CD14-positive monocyte (primary cell): Measurements from ENCODE around the gene DIS3L2. TPM values are rescaled to one million over a fixed set of nuclear protein-coding genes. Genes with fewer than 3 reads are reported as not detected.
"Not testable (repeated sequence)": the region's sequence is repeated elsewhere in the genome, so short reads cannot be mapped to it uniquely, and the experiment has no call there.

Experiments
- DNase-seq, 3 donors: peaks; one replicate each; pipeline ENCODE4 v3.0.0-alpha.2; 2011 to 2022
- H2AFZ ChIP-seq: 2 replicates; pipeline ENCODE4 v1.6.0; 2012; ENCODE audit warnings: mild to moderate bottlenecking, low read depth, low read length, inconsistent platforms; ENCODE audit not compliant: insufficient read depth, poor library complexity, severe bottlenecking
- H3K27ac ChIP-seq, 2 donors: 1 replicate in 1 of 2; 2 replicates in 1 of 2; pipeline ENCODE4 v1.5.1; 2012 to 2013; ENCODE audit warnings: low read length in 2 of 2, control low read depth in 1 of 2, inconsistent platforms in 1 of 2, low read depth in 1 of 2, mild to moderate bottlenecking in 1 of 2
- H3K27me3 ChIP-seq, 2 donors: one replicate each; pipeline versions ENCODE4 v1.6.0 to v1.6.1; 2011 to 2013; ENCODE audit warnings: low read length in 2 of 2; ENCODE audit not compliant: control insufficient read depth in 2 of 2, insufficient read depth in 2 of 2
- H3K36me3 ChIP-seq, 2 donors: replicated peaks in 1 of 2; 1 replicate in 1 of 2; 2 replicates in 1 of 2; pipeline versions ENCODE4 v1.5.1 to v1.6.1; 2012 to 2013; ENCODE audit warnings: low read length in 2 of 2, control low read depth in 1 of 2, inconsistent platforms in 1 of 2, mild to moderate bottlenecking in 1 of 2; ENCODE audit not compliant: insufficient read depth in 2 of 2, control insufficient read depth in 1 of 2
- H3K4me1 ChIP-seq, 2 donors: 1 replicate in 1 of 2; 2 replicates in 1 of 2; pipeline versions ENCODE4 v1.5.1 to v1.6.1; 2012 to 2013; ENCODE audit warnings: low read length in 2 of 2, control low read depth in 1 of 2, inconsistent platforms in 1 of 2, mild to moderate bottlenecking in 1 of 2, moderate library complexity in 1 of 2; ENCODE audit not compliant: insufficient read depth in 2 of 2, control insufficient read depth in 1 of 2
- H3K4me2 ChIP-seq: replicated peaks from 2 replicates; pipeline ENCODE3; 2012; ENCODE audit warnings: low read length, moderate library complexity, mild to moderate bottlenecking; ENCODE audit not compliant: poor library complexity, severe bottlenecking; ENCODE audit errors: extremely low read depth
- H3K4me3 ChIP-seq, 3 experiments: fragments of 200-600 bp in 1 of 3; sonication (generic) in 1 of 3; replicated peaks in 1 of 3; 1 replicate in 2 of 3; 2 replicates in 1 of 3; pipeline ENCODE4 v1.5.1; 2011 to 2013; ENCODE audit warnings: low read length in 3 of 3, mild to moderate bottlenecking in 3 of 3, control low read depth in 2 of 3, low read depth in 2 of 3, inconsistent platforms in 1 of 3, moderate library complexity in 1 of 3
- H3K79me2 ChIP-seq: 2 replicates; pipeline ENCODE4 v1.6.0; 2012; ENCODE audit warnings: mild to moderate bottlenecking, control low read depth, inconsistent platforms, low read length, moderate library complexity; ENCODE audit not compliant: insufficient read depth
- H3K9ac ChIP-seq: 2 replicates; pipeline ENCODE4 v1.6.0; 2017; ENCODE audit warnings: low read length, mild to moderate bottlenecking; ENCODE audit not compliant: insufficient read depth, poor library complexity, severe bottlenecking
- H3K9me3 ChIP-seq, 2 donors: replicated peaks in 1 of 2; 1 replicate in 1 of 2; 2 replicates in 1 of 2; pipeline versions ENCODE4 v1.5.1 to v1.6.1; 2012 to 2013; ENCODE audit warnings: low read length in 2 of 2, control low read depth in 1 of 2; ENCODE audit not compliant: control insufficient read depth in 1 of 2, insufficient read depth in 1 of 2
- H4K20me1 ChIP-seq: 2 replicates; pipeline ENCODE4 v1.6.0; 2012; ENCODE audit warnings: mild to moderate bottlenecking, low read length, control low read depth, moderate library complexity; ENCODE audit not compliant: insufficient read depth
- H3K27ac Mint-ChIP-seq, 7 donors: one replicate each; pipeline ENCODE4 v1.8.0; 2020; ENCODE audit warnings: mild to moderate bottlenecking in 7 of 7, mixed read lengths in 7 of 7, moderate library complexity in 6 of 7, inconsistent platforms in 2 of 7
- H3K27me3 Mint-ChIP-seq, 3 donors: one replicate each; pipeline ENCODE4 v1.8.0; 2021 to 2022; ENCODE audit warnings: low read depth in 3 of 3, mild to moderate bottlenecking in 3 of 3, mixed read lengths in 3 of 3, moderate library complexity in 3 of 3, inconsistent platforms in 1 of 3
- H3K36me3 Mint-ChIP-seq, 2 donors: one replicate each; pipeline ENCODE4 v1.8.0; 2020; ENCODE audit warnings: mixed read lengths in 2 of 2, inconsistent platforms in 1 of 2, mild to moderate bottlenecking in 1 of 2
- H3K4me1 Mint-ChIP-seq: one replicate; pipeline ENCODE4 v1.8.0; 2020; ENCODE audit warnings: mild to moderate bottlenecking, mixed read lengths
- H3K4me3 Mint-ChIP-seq, 2 donors: one replicate each; pipeline ENCODE4 v1.8.0; 2020; ENCODE audit warnings: mild to moderate bottlenecking in 2 of 2, mixed read lengths in 2 of 2, moderate library complexity in 1 of 2
- H3K9me3 Mint-ChIP-seq, 7 donors: one replicate each; pipeline ENCODE4 v1.8.0; 2020 to 2022; ENCODE audit warnings: mixed read lengths in 7 of 7, mild to moderate bottlenecking in 6 of 7, moderate library complexity in 6 of 7, inconsistent platforms in 2 of 7
- CTCF ChIP-seq: fragments of 200-600 bp; IDR thresholded peaks from one replicate; pipeline ENCODE4 v1.8.0; 2022; ENCODE audit warnings: antibody characterized with exemption, mild to moderate bottlenecking
- WGBS: methylation state at CpG from one replicate; pipeline ENCODE4 v1.1.5; 2013; ENCODE audit warnings: missing lambda C conversion rate; ENCODE audit not compliant: insufficient coverage; 5-methylcytosine and 5-hydroxymethylcytosine counted together
- intact Hi-C, 2 donors: fragments of 100-400 bp; cut with micrococcal nuclease; formaldehyde crosslinking; loops; one replicate each; pipeline versions ENCODE4 v1.15.0 to v1.15.1; 2023
- polyA plus RNA-seq, 3 donors: library from polyadenylated mRNA; depleted of rRNA in 1 of 3; unstranded in 2 of 3; stranded (reverse) in 1 of 3; fragments of 300-500 nt in 2 of 3; fragments of >200 nt in 1 of 3; fragmentation: Illumina TruSeq in 2 of 3; gene quantifications; 1 replicate in 2 of 3; 2 replicates in 1 of 3; pipeline ENCODE4 v1.2.3, GENCODE V29; 2012 to 2021

DIS3L2 gene
- polyA plus RNA-seq, 3 donors = 6.0 to 21.7 (median 6.4) TPM

GRCh38 chr2:232030229-232030628 is 68.7 kb downstream of the DIS3L2 start:
- H3K9ac ChIP-seq = no peak overlapping the region
- DNase-seq = no peak
- no peak for TF ChIP-seq CTCF
- H3K4me3 Mint-ChIP-seq = no peak overlapping the region
- no peaks in the 10 kb centered on the region for H3K79me2 ChIP-seq
- no peaks in the 10 kb centered on the region for H3K27me3 ChIP-seq
- peaks cover 10 to 16% (median 12%) of the 10 kb centered on the region in 7 donors for H3K9me3 Mint-ChIP-seq
- H3K36me3 Mint-ChIP-seq = peaks cover 68 to 74% of the 10 kb centered on the region in 2 donors
- H2AFZ ChIP-seq = no peak overlapping the region
- 100% methylated on average over 2 of the region's 2 CpGs for WGBS
- no peak overlapping the region for H3K4me2 ChIP-seq
- no peaks in the 10 kb centered on the region for H3K4me1 ChIP-seq
- H3K27ac Mint-ChIP-seq = peak overlapping the region in 1 of 7 donors; percentile 50
- H3K27me3 Mint-ChIP-seq = no peaks in the 10 kb centered on the region
- no peak overlapping the region for H3K27ac ChIP-seq
- intact Hi-C loops = no loop called here
- H4K20me1 ChIP-seq = no peaks in the 10 kb centered on the region
- peaks cover 13 to 58% of the 10 kb centered on the region in 2 donors for H3K36me3 ChIP-seq
- H3K4me3 ChIP-seq = no peak overlapping the region
- no peaks in the 10 kb centered on the region for H3K9me3 ChIP-seq
- no peaks in the 10 kb centered on the region for H3K4me1 Mint-ChIP-seq

GRCh38 chr2:232035292-232035691 is 73.8 kb downstream of the DIS3L2 start:
- H3K4me3 Mint-ChIP-seq, H3K4me2 ChIP-seq, H4K20me1 ChIP-seq, H3K27ac ChIP-seq, H3K4me1 Mint-ChIP-seq, H3K27me3 ChIP-seq, H3K4me1 ChIP-seq, H3K9me3 ChIP-seq, H2AFZ ChIP-seq, H3K27me3 Mint-ChIP-seq, DNase-seq, intact Hi-C loops, H3K9ac ChIP-seq, H3K4me3 ChIP-seq, H3K27ac Mint-ChIP-seq, H3K79me2 ChIP-seq: not testable (repeated sequence)
- peaks cover 71 to 81% of the 10 kb centered on the region in 2 donors for H3K36me3 Mint-ChIP-seq
- H3K9me3 Mint-ChIP-seq = peaks cover 19 to 30% (median 21%) of the 10 kb centered on the region in 7 donors
- peaks cover 6 to 25% of the 10 kb centered on the region in 2 donors for H3K36me3 ChIP-seq
- WGBS = no CpG with 5 or more reads among the region's 2 CpGs

- H3K4me2 ChIP-seq, DNase-seq, H3K4me1 Mint-ChIP-seq, H3K4me1 ChIP-seq, H4K20me1 ChIP-seq, H3K4me3 ChIP-seq, H3K27ac ChIP-seq, H3K27me3 Mint-ChIP-seq, H3K4me3 Mint-ChIP-seq, H3K9ac ChIP-seq, H2AFZ ChIP-seq, H3K79me2 ChIP-seq, H3K9me3 ChIP-seq, intact Hi-C loops, H3K27me3 ChIP-seq, H3K27ac Mint-ChIP-seq: not testable (repeated sequence)
- peaks cover 0 to 13% of the 10 kb centered on the region in 2 donors for H3K36me3 ChIP-seq
- peaks cover 19 to 30% (median 21%) of the 10 kb centered on the region in 7 donors for H3K9me3 Mint-ChIP-seq
- H3K36me3 Mint-ChIP-seq = peaks cover 67 to 68% of the 10 kb centered on the region in 2 donors
- WGBS = 100% methylated on average over 4 of the region's 4 CpGs
Measured at GRCh38 chr2:232036876-232037275, 75.4 kb downstream of the DIS3L2 start.
